Measurements from ENCODE around the gene GPR132. TPM values are rescaled to one million over a fixed set of nuclear protein-coding genes. Genes with fewer than 3 reads are reported as not detected.

Gene GPR132
- total RNA-seq, 1 experiment from 2014 or later, result 0.10 TPM

DNA sequence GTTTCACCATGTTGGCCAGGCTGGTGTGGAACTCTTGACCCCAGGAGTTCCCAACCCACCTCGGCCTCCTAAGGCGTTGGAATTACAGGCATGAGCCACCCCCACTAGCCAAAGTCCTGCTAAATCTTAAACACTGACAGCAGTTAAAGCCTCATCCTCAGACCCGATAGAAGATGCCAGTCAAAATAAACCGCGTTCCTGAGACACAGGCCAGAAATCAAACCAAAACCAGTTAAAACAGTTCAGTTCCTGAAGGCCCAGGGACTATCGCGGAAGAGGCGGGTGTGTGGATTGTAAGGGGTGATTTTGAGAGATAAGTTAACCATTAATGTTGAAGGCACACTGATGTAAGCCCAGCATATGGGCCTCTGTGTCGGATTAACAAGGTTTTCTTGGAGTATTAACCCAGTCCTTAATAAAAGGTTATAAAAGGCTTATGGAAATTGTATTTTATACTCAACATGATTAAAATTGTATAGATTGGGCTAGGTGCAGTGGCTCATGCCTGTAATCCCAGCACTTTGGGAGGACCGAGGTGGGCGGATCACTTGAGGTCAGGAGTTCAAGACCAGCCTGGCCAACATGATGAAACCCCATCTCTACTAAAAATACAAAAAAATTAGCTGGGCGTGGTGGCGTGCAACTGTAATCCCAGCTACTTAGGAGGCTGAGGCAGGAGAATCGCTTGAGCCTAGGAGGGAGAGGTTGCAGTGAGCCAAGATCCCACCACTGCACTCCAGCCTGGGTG, 25.6 kb downstream of the GPR132 start:
- H3K9me3 ChIP-seq (ENCODE audit: control insufficient read depth in 1 of 2, insufficient read depth in 1 of 2, low read depth in 1 of 2, low read length in 2 of 2), result no peaks in the 10 kb centered on the region
- no peaks in the 10 kb centered on the region for H4K20me1 ChIP-seq (ENCODE audit: insufficient read depth)
- DNase-seq (ENCODE audit: low read depth, low spot score), result no peak
- no peak overlapping the region for H3K4me3 ChIP-seq (replicated peaks in 1 of 2; ENCODE audit: low read depth in 1 of 2, low read length in 2 of 2)
- H3K27ac ChIP-seq (ENCODE audit: low read depth, low read length), result no peak overlapping the region
- CTCF ChIA-PET, result no interaction called here
- TF ChIP-seq YY1 (IDR thresholded peaks at IDR 0.05; ENCODE audit: extremely low read depth, insufficient replicate concordance, low read depth, low read length) (no peak), ELF1 (IDR thresholded peaks at IDR 0.05; ENCODE audit: borderline replicate concordance, low read depth) (no peak), RAD21 (IDR thresholded peaks at IDR 0.05; ENCODE audit: low read depth) (no peak), POLR2A (IDR thresholded peaks at IDR 0.05; ENCODE audit: borderline replicate concordance, extremely low read depth, insufficient read depth, insufficient read length) (no peak), CTCF (IDR thresholded peaks at IDR 0.05 in 2 of 3, conservative IDR thresholded peaks at IDR 0.05 in 1 of 3; ENCODE audit: borderline replicate concordance in 1 of 3, insufficient read depth in 1 of 3, low read depth in 2 of 3, low read length in 2 of 3) (no peak), SP1 (IDR thresholded peaks at IDR 0.05; ENCODE audit: low read depth) (no peak), ZFX (IDR thresholded peaks at IDR 0.05) (no peak), REST (IDR thresholded peaks at IDR 0.05; ENCODE audit: low read depth) (no peak), ZNF274 (IDR thresholded peaks at IDR 0.05; ENCODE audit: low read depth, low read length) (no peak), EZH2phosphoT487 (IDR thresholded peaks at IDR 0.05; ENCODE audit: borderline replicate concordance) (no peak), FOSL1 (IDR thresholded peaks at IDR 0.05; ENCODE audit: low read depth) (no peak), ZBTB33 (IDR thresholded peaks at IDR 0.05; ENCODE audit: extremely low read depth, insufficient replicate concordance, low read length) (no peak), MAX (IDR thresholded peaks at IDR 0.05) (no peak), CBX3 (IDR thresholded peaks at IDR 0.05; ENCODE audit: low read depth) (no peak), POLR2AphosphoS5 (IDR thresholded peaks at IDR 0.05; ENCODE audit: low read depth, low read length) (no peak), EZH2 (IDR thresholded peaks at IDR 0.05) (no peak), TCF7L2 (IDR thresholded peaks at IDR 0.05; ENCODE audit: borderline replicate concordance, extremely low read depth, insufficient read depth, insufficient read length) (no peak), SIN3A (IDR thresholded peaks at IDR 0.05; ENCODE audit: low read depth) (no peak)
- TF ChIP-seq, protein P1, sequence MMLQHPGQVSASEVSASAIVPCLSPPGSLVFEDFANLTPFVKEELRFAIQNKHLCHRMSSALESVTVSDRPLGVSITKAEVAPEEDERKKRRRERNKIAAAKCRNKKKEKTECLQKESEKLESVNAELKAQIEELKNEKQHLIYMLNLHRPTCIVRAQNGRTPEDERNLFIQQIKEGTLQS (IDR thresholded peaks at IDR 0.05), result no peak
- no peaks in the 10 kb centered on the region for H3K79me2 ChIP-seq (ENCODE audit: insufficient read depth, low read length)
- ATAC-seq, result no peak
- H3K4me1 ChIP-seq (ENCODE audit: control insufficient read depth in 1 of 2, insufficient read depth in 2 of 2, low read length in 2 of 2), result peaks cover 0 to 11% of the 10 kb centered on the region in 2 experiments; a peak in 2 of 4 replicates
- no peak overlapping the region for H2AFZ ChIP-seq (ENCODE audit: low read depth, low read length, poor library complexity, severe bottlenecking)
- no TSS peak for BruUV-seq (replicated peaks)
- POLR2A ChIA-PET, result no interaction called here
- no peak overlapping the region for H3K9ac ChIP-seq (ENCODE audit: low read length)
- intact Hi-C loops (cut with micrococcal nuclease), result no loop called here
- no peak overlapping the region for H3K4me2 ChIP-seq (ENCODE audit: low read length)
- H3K36me3 ChIP-seq (ENCODE audit: control insufficient read depth in 1 of 2, insufficient read depth in 2 of 2, low read length in 2 of 2), result no peaks in the 10 kb centered on the region
- H3K27me3 ChIP-seq (ENCODE audit: insufficient read depth, low read length), result no peaks in the 10 kb centered on the region
- H3K9me2 ChIP-seq (ENCODE audit: insufficient read depth), result no peaks in the 10 kb centered on the region
- RAD21 ChIA-PET (ENCODE audit: low non-redundant PET in 1 of 2, low total read pairs in 2 of 2, uncharacterized antibody in 2 of 2, unreplicated experiment in 2 of 2), result no interaction called here
